ENCODE results near the gene ARRDC3.

ARRDC3 gene

GRCh38 chr5:91352831-91353695 lies 30.1 kb downstream of the ARRDC3 start:
- TF ChIP-seq SIN3A (IDR thresholded peaks at IDR 0.05; ENCODE audit: borderline replicate concordance, insufficient read depth, low read length) (no peak), REST (IDR thresholded peaks at IDR 0.05; ENCODE audit: insufficient read depth in 1 of 2, low read depth in 2 of 2, low read length in 2 of 2) (no peak), POLR2AphosphoS5 (IDR thresholded peaks at IDR 0.05; ENCODE audit: low read depth, low read length) (no peak), FOXP2 (optimal IDR thresholded peaks at IDR 0.05; ENCODE audit: borderline replicate concordance, extremely low read depth, extremely low read length, insufficient read depth) (no peak), TAF1 (IDR thresholded peaks at IDR 0.05; ENCODE audit: borderline replicate concordance, insufficient read depth, low read length) (no peak)

- TF ChIP-seq TAF1 (IDR thresholded peaks at IDR 0.05; ENCODE audit: borderline replicate concordance, insufficient read depth, low read length): no peak
- no peak for TF ChIP-seq SIN3A (IDR thresholded peaks at IDR 0.05; ENCODE audit: borderline replicate concordance, insufficient read depth, low read length)
- TF ChIP-seq POLR2AphosphoS5 (IDR thresholded peaks at IDR 0.05; ENCODE audit: low read depth, low read length): no peak
- TF ChIP-seq FOXP2 (optimal IDR thresholded peaks at IDR 0.05; ENCODE audit: borderline replicate concordance, extremely low read depth, extremely low read length, insufficient read depth): no peak
- no peak for TF ChIP-seq REST (IDR thresholded peaks at IDR 0.05; ENCODE audit: insufficient read depth in 1 of 2, low read depth in 2 of 2, low read length in 2 of 2)
These were observed 37.7 kb downstream of the ARRDC3 start for GRCh38 chr5:91345461-91345860.

GRCh38 chr5:91343916-91344315 lies 39.2 kb downstream of the ARRDC3 start:
- TF ChIP-seq POLR2AphosphoS5 (IDR thresholded peaks at IDR 0.05; ENCODE audit: low read depth, low read length): no peak
- TF ChIP-seq FOXP2 (optimal IDR thresholded peaks at IDR 0.05; ENCODE audit: borderline replicate concordance, extremely low read depth, extremely low read length, insufficient read depth): no peak
- no peak for TF ChIP-seq SIN3A (IDR thresholded peaks at IDR 0.05; ENCODE audit: borderline replicate concordance, insufficient read depth, low read length)
- no peak for TF ChIP-seq TAF1 (IDR thresholded peaks at IDR 0.05; ENCODE audit: borderline replicate concordance, insufficient read depth, low read length)
- no peak for TF ChIP-seq REST (IDR thresholded peaks at IDR 0.05; ENCODE audit: insufficient read depth in 1 of 2, low read depth in 2 of 2, low read length in 2 of 2)

- TF ChIP-seq REST (IDR thresholded peaks at IDR 0.05; ENCODE audit: insufficient read depth in 1 of 2, low read depth in 2 of 2, low read length in 2 of 2) (no peak), FOXP2 (optimal IDR thresholded peaks at IDR 0.05; ENCODE audit: borderline replicate concordance, extremely low read depth, extremely low read length, insufficient read depth) (no peak), TAF1 (IDR thresholded peaks at IDR 0.05; ENCODE audit: borderline replicate concordance, insufficient read depth, low read length) (no peak), SIN3A (IDR thresholded peaks at IDR 0.05; ENCODE audit: borderline replicate concordance, insufficient read depth, low read length) (no peak), POLR2AphosphoS5 (IDR thresholded peaks at IDR 0.05; ENCODE audit: low read depth, low read length) (no peak)
These were observed 42.0 kb downstream of the ARRDC3 start for GRCh38 chr5:91341154-91341553.
